Ascending aorta (tissue), 2 donors: ENCODE data around the gene ZMYND8. TPM values are rescaled to one million over a fixed set of nuclear protein-coding genes. Genes with fewer than 3 reads are reported as not detected.

Experiments used
- DNase-seq, 2 donors: peaks; one replicate each; pipeline ENCODE4 v3.0.0-alpha.2; 2019; ENCODE audit warnings: low spot score in 2 of 2
- H3K27ac ChIP-seq, 2 donors: fragments of 200-600 bp; sonication (generic); one replicate each; pipeline ENCODE4 v1.5.1; 2016 to 2017; ENCODE audit warnings: mild to moderate bottlenecking in 1 of 2
- H3K27me3 ChIP-seq: fragments of 200-600 bp; sonication (generic); one replicate; pipeline ENCODE4 v1.5.1; 2017
- H3K36me3 ChIP-seq, 2 donors: fragments of 200-600 bp; sonication (generic); one replicate each; pipeline ENCODE4 v1.5.1; 2016
- H3K4me1 ChIP-seq, 2 donors: fragments of 200-600 bp; sonication (generic); one replicate each; pipeline ENCODE4 v1.5.1; 2016 to 2017; ENCODE audit warnings: mild to moderate bottlenecking in 1 of 2
- H3K4me3 ChIP-seq, 2 donors: fragments of 200-600 bp; sonication (generic); one replicate each; pipeline ENCODE4 v1.5.1; 2016 to 2017; ENCODE audit warnings: mild to moderate bottlenecking in 1 of 2
- H3K9me3 ChIP-seq, 2 donors: fragments of 200-600 bp; sonication (generic); one replicate each; pipeline ENCODE4 v1.5.1; 2016
- intact Hi-C: fragments of 100-400 bp; cut with DNase I; formaldehyde crosslinking; loops from one replicate; pipeline ENCODE4 v1.15.1; 2023
- total RNA-seq: library from RNA; depleted of rRNA; stranded (reverse); fragments of >200 nt; gene quantifications from one replicate; pipeline ENCODE4 v1.1.0, GENCODE V29; 2016
- TF ChIP-seq, protein P1 (sequence below), 3 experiments: fragments of 200-600 bp in 2 of 3; fragments of 450-650 bp in 1 of 3; sonication (generic) in 2 of 3; IDR thresholded peaks; one replicate each; pipeline ENCODE4 v1.5.1; 2016 to 2019; ENCODE audit warnings: antibody characterized with exemption in 3 of 3, mild to moderate bottlenecking in 1 of 3, moderate library complexity in 1 of 3

Gene ZMYND8
- total RNA-seq, 1 donor from 2014 or later: 23.2 TPM

DNA sequence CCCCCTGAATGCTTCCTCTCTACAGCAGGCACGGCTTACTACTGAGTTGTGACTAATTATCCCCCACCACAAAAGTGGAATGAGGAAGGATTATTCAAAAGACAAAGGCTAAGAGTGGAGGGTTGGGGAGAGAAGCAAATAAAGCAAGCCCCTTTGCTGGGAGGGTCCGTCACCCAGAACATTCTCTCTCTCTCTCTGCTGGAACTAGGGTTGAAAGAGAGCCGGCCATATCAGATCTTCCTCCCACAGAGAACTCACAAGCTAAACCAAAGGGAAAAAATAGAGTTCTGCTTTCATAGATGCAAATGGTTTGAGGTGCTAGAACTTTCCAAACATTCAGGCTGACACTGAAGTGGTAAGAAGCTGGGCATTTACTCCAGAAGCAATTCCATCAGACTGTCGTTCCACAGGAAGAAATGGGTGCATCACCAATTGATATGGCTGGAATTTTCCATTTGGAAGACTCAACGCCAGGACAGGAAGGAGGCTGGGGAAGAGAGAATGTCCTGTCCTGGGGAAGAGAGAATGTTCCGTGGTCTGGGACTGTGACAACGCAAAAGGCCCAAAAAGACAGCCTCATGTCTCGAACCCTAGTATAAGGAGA is 7.9 kb downstream of the ZMYND8 start:
- H3K27me3 ChIP-seq: no peaks in the 10 kb centered on the region
- DNase-seq: no peak
- TF ChIP-seq, protein P1, sequence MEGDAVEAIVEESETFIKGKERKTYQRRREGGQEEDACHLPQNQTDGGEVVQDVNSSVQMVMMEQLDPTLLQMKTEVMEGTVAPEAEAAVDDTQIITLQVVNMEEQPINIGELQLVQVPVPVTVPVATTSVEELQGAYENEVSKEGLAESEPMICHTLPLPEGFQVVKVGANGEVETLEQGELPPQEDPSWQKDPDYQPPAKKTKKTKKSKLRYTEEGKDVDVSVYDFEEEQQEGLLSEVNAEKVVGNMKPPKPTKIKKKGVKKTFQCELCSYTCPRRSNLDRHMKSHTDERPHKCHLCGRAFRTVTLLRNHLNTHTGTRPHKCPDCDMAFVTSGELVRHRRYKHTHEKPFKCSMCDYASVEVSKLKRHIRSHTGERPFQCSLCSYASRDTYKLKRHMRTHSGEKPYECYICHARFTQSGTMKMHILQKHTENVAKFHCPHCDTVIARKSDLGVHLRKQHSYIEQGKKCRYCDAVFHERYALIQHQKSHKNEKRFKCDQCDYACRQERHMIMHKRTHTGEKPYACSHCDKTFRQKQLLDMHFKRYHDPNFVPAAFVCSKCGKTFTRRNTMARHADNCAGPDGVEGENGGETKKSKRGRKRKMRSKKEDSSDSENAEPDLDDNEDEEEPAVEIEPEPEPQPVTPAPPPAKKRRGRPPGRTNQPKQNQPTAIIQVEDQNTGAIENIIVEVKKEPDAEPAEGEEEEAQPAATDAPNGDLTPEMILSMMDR (IDR thresholded peaks at IDR 0.05): no peak
- H3K9me3 ChIP-seq: no peaks in the 10 kb centered on the region
- intact Hi-C loops: no loop called here
- H3K27ac ChIP-seq: peak overlapping the region; percentile 82 to 99
- peaks cover 12 to 60% of the 10 kb centered on the region in 2 donors for H3K4me1 ChIP-seq
- peaks cover 0 to 4% of the 10 kb centered on the region in 2 donors for H3K36me3 ChIP-seq
- H3K4me3 ChIP-seq: peak overlapping the region in 1 of 2 donors; percentile 9

DNA sequence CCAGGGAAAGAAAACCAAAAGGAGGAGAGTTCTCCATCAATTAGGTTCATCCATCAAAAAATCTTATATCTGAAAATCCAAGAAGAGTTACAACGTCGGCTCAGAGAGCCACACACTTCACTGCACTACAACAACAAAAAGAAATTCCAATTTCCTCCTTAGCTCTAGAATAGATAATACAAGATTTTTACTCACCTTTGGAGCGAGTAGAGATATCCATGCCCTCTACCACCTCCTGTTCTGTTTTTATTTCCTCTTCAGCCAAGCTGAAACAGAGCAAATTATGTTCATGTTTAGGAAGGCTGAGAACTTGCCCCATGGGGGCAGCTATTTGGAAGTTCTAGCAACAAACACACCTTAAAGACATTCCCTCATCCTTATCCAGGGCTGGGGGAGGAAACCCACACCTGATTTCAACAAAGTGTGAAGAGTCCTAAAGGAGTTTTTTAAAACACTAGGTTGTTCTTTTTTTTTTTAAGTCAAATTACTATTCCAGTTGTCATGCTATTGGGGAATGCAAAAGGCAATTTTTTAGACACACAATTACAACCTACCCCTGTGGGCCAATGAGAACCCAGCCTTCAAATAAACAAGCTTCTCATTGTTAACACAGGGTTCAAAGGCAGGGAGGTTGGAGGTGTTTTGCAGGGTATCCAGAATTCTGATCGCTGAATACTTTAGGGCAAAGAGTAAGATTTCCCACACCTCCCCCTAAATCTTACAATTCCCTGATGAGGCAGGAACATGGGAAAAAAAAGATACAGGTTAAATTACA is 8.7 kb downstream of the ZMYND8 start:
- peak overlapping the region; percentile 82 to 99 for H3K27ac ChIP-seq
- peak overlapping the region in 1 of 2 donors; percentile 1 for H3K4me3 ChIP-seq
- no peaks in the 10 kb centered on the region for H3K27me3 ChIP-seq
- DNase-seq: no peak
- H3K9me3 ChIP-seq: no peaks in the 10 kb centered on the region
- peaks cover 0 to 4% of the 10 kb centered on the region in 2 donors for H3K36me3 ChIP-seq
- peaks cover 11 to 61% of the 10 kb centered on the region in 2 donors for H3K4me1 ChIP-seq
- TF ChIP-seq, protein P1 (IDR thresholded peaks at IDR 0.05): no peak
- intact Hi-C loops: no loop called here

DNA sequence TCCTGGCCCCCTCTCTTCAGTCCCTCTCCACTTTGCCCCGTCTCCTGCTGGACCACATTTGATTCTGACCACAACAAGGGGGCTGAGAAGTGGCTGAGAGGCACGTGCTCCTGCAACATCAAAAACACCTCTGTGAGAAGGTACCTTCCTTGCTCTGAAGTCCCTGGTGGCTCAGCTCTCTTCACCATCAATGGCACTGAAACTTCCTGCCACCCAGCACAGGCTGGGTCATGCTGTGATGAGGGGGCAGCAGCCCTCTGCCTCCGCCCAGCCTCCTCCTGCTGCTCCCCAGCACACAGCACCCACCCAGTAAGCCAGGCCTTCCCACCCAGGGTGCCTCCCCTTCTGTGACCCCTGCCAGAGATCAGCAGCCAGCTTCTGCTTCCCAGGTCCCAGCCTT is 10.3 kb downstream of the ZMYND8 start:
- H3K9me3 ChIP-seq: no peaks in the 10 kb centered on the region
- no peaks in the 10 kb centered on the region for H3K27me3 ChIP-seq
- no peak overlapping the region for H3K4me3 ChIP-seq
- intact Hi-C loops: no loop called here
- DNase-seq: no peak
- H3K36me3 ChIP-seq: peaks cover 0 to 4% of the 10 kb centered on the region in 2 donors
- TF ChIP-seq, protein P1 (IDR thresholded peaks at IDR 0.05): no peak
- H3K4me1 ChIP-seq: peaks cover 3 to 48% of the 10 kb centered on the region in 2 donors
- peak overlapping the region; percentile 19 to 50 for H3K27ac ChIP-seq

DNA sequence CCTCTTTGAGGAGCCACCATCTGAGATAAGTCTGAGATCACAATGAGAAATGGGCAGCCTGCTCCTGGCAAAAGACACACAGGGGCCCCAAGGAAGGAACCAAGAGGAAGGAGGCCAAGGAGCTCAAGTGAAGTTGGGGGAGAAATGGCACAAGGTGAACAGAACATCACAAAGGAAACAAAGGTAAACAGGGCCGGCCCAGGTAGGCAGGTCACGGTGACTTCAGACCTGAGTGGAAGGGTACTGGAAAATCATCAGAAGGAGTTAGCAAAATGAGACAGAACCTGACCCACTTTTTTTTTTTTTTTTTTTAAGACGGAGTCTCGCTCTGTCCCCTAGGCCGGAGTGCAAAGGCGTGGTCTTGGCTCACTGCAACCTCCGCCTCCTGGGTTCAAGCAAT is 11.3 kb downstream of the ZMYND8 start:
- Histone ChIP-seq H3K27me3 (no peaks in the 10 kb centered on the region), H3K27ac (no peak overlapping the region), H3K36me3 (peaks cover 0 to 4% of the 10 kb centered on the region in 2 donors), H3K4me3 (no peak overlapping the region), H3K4me1 (peaks cover 0 to 38% of the 10 kb centered on the region in 2 donors), H3K9me3 (no peaks in the 10 kb centered on the region)
- intact Hi-C loops: no loop called here
- TF ChIP-seq, protein P1 (IDR thresholded peaks at IDR 0.05): no peak
- no peak for DNase-seq

DNA sequence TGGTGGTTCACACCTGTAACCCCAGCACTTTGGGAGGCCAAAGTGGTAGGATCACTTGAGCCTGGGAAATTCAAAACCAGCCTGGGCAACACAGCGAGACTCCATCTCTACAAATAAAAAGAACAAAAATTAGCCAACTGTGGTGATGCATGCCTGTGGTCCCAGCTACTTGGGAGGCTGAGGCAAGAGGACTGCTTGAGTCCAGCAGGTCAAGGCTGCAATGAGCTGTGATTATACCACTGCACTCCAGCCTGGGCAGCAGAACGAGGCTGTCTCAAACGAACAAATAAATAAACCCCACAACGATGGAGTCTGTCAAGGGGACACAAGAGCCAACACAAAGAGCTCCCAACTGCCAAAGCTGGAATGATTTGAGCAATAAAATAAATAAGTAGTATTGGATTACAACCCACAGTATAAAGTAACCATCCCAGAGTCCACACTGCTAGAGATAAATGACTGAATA is 13.5 kb downstream of the ZMYND8 start:
- no peak for DNase-seq
- no peak overlapping the region for H3K4me3 ChIP-seq
- TF ChIP-seq, protein P1 (IDR thresholded peaks at IDR 0.05): no peak
- peaks cover 0 to 18% of the 10 kb centered on the region in 2 donors for H3K4me1 ChIP-seq
- H3K9me3 ChIP-seq: no peaks in the 10 kb centered on the region
- H3K27me3 ChIP-seq: no peaks in the 10 kb centered on the region
- peak overlapping the region; percentile 60 to 63 for H3K27ac ChIP-seq
- intact Hi-C loops: no loop called here
- H3K36me3 ChIP-seq: peaks cover 0 to 4% of the 10 kb centered on the region in 2 donors
